NCI-H2081 (cell line): ENCODE data around the gene SPINT2.
"Not testable (repeated sequence)": the region's sequence is repeated elsewhere in the genome, so short reads cannot be mapped to it uniquely, and the experiment has no call there.

Experiments used
- DNase-seq, 2 experiments: peaks; one replicate each; lab custom pipeline; 2025; lab: John Stamatoyannopoulos, UW

Gene SPINT2

GRCh38 chr19:38264486-38265212 lies at the start of gene SPINT2:
SPINT2 (plus strand) TSS chr19:38264573; CDS start chr19:38264893, 320 bp downstream.
- peak; percentile 90 to 95 for DNase-seq

GRCh38 chr19:38216785-38217641 lies 47.4 kb upstream of the SPINT2 start:
- DNase-seq: no peak

GRCh38 chr19:38218204-38218603 lies 46.2 kb upstream of the SPINT2 start:
- DNase-seq: no peak

- no peak for DNase-seq
Observed at GRCh38 chr19:38219221-38219620, 45.2 kb upstream of the SPINT2 start.

GRCh38 chr19:38221421-38221820 lies 43.0 kb upstream of the SPINT2 start:
- no peak for DNase-seq

GRCh38 chr19:38221919-38222830 lies 42.2 kb upstream of the SPINT2 start:
- DNase-seq: no peak

- DNase-seq: no peak
Observed at GRCh38 chr19:38223119-38223523, 41.3 kb upstream of the SPINT2 start.

- no peak for DNase-seq
Observed at GRCh38 chr19:38223617-38224013, 40.8 kb upstream of the SPINT2 start.

- peak; percentile 86 for DNase-seq
Observed at GRCh38 chr19:38224014-38224862, 40.1 kb upstream of the SPINT2 start, which contains the start of gene DPF1. DPF1 (minus strand) TSS chr19:38224222; CDS start chr19:38224142, 80 bp downstream.

GRCh38 chr19:38224863-38225218 lies 39.5 kb upstream of the SPINT2 start:
- not testable (repeated sequence) for DNase-seq

GRCh38 chr19:38227287-38228004 lies 36.9 kb upstream of the SPINT2 start:
- DNase-seq: no peak

- DNase-seq: no peak
Observed at GRCh38 chr19:38228005-38228377, 36.4 kb upstream of the SPINT2 start.

GRCh38 chr19:38228491-38229439 lies 35.6 kb upstream of the SPINT2 start:
- DNase-seq: no peak

- peak; percentile 69 to 76 for DNase-seq
Observed at GRCh38 chr19:38229585-38230073, 34.7 kb upstream of the SPINT2 start.

- DNase-seq: not testable (repeated sequence)
Observed at GRCh38 chr19:38230506-38231133, 33.8 kb upstream of the SPINT2 start.

GRCh38 chr19:38231918-38232317 lies 32.5 kb upstream of the SPINT2 start:
- no peak for DNase-seq

- DNase-seq: peak; percentile 56 to 58
Observed at GRCh38 chr19:38233740-38234251, 30.6 kb upstream of the SPINT2 start.

GRCh38 chr19:38234615-38235014 lies 29.8 kb upstream of the SPINT2 start:
- no peak for DNase-seq
